ENCODE results near the gene CRIP3.

DNA sequence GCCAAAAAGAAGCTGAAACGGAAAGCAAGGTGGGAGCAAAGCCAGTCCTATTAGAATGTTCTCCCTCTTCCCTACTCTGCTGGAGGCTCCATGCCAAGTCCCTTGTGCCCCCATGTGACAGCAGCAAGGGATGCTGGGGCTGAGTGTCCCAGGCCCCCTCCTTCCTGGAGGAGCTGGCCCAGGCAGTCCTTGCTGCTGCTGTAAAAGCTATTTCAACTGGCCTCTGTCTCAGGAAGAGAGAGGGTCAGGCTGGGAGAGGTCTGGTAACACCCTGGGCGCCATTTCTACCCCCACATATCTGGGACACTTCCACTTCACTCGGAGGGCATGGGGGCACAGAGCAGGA lies 40.3 kb downstream of the CRIP3 start:
- no peak for TF ChIP-seq BHLHE40 (IDR thresholded peaks at IDR 0.05; ENCODE audit: low read depth, low read length)
- TF ChIP-seq, protein P1, sequence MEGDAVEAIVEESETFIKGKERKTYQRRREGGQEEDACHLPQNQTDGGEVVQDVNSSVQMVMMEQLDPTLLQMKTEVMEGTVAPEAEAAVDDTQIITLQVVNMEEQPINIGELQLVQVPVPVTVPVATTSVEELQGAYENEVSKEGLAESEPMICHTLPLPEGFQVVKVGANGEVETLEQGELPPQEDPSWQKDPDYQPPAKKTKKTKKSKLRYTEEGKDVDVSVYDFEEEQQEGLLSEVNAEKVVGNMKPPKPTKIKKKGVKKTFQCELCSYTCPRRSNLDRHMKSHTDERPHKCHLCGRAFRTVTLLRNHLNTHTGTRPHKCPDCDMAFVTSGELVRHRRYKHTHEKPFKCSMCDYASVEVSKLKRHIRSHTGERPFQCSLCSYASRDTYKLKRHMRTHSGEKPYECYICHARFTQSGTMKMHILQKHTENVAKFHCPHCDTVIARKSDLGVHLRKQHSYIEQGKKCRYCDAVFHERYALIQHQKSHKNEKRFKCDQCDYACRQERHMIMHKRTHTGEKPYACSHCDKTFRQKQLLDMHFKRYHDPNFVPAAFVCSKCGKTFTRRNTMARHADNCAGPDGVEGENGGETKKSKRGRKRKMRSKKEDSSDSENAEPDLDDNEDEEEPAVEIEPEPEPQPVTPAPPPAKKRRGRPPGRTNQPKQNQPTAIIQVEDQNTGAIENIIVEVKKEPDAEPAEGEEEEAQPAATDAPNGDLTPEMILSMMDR (conservative IDR thresholded peaks at IDR 0.05; ENCODE audit: low read depth, low read length), result no peak
- TF ChIP-seq POLR2A (IDR thresholded peaks at IDR 0.05; ENCODE audit: low read depth, low read length), result no peak
- no peak for TF ChIP-seq MXI1 (IDR thresholded peaks at IDR 0.05; ENCODE audit: borderline replicate concordance, low read depth, low read length)
- no peak for TF ChIP-seq RCOR1 (IDR thresholded peaks at IDR 0.05; ENCODE audit: insufficient replicate concordance, low read length)
- no peak for TF ChIP-seq RFX5 (IDR thresholded peaks at IDR 0.05; ENCODE audit: low read depth, low read length)
- no peak for TF ChIP-seq MAZ (IDR thresholded peaks at IDR 0.05; ENCODE audit: borderline replicate concordance, low read depth, low read length)
- TF ChIP-seq SMC3 (IDR thresholded peaks at IDR 0.05; ENCODE audit: low read depth, low read length), result no peak
- no peak for TF ChIP-seq CHD1 (IDR thresholded peaks at IDR 0.05; ENCODE audit: low read depth, low read length)
- TF ChIP-seq, protein P2, sequence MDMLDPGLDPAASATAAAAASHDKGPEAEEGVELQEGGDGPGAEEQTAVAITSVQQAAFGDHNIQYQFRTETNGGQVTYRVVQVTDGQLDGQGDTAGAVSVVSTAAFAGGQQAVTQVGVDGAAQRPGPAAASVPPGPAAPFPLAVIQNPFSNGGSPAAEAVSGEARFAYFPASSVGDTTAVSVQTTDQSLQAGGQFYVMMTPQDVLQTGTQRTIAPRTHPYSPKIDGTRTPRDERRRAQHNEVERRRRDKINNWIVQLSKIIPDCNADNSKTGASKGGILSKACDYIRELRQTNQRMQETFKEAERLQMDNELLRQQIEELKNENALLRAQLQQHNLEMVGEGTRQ (IDR thresholded peaks at IDR 0.05; ENCODE audit: low read depth, low read length), result no peak
- no peak for TF ChIP-seq RAD21 (IDR thresholded peaks at IDR 0.05; ENCODE audit: low read length)
- TF ChIP-seq MAFK (IDR thresholded peaks at IDR 0.05; ENCODE audit: low read depth, low read length), result no peak

All from IMR-90 (cell line).